Right lobe of liver (tissue), 6 donors: ENCODE measurements around the gene CARNS1. TPM values are rescaled to one million over a fixed set of nuclear protein-coding genes. Genes with fewer than 3 reads are reported as not detected.

ENCODE experiments used
- ATAC-seq, 4 donors: fragments of 200-7000 bp; cut with Tn5 transposase; one replicate each; pipeline ENCODE4 v1.9.1; 2020; ENCODE audit warnings: mild to moderate bottlenecking in 4 of 4, moderate library complexity in 4 of 4
- DNase-seq, 3 donors: peaks; one replicate each; pipeline ENCODE4 v3.0.0-alpha.2; 2020
- H3K27ac ChIP-seq, 3 donors: fragments of 200-600 bp; one replicate each; pipeline ENCODE4 v1.8.0; 2022
- H3K27me3 ChIP-seq, 2 donors: fragments of 200-600 bp; one replicate each; pipeline ENCODE4 v1.8.0; 2022
- H3K36me3 ChIP-seq, 4 donors: fragments of 200-600 bp; sonication (generic) in 1 of 4; one replicate each; pipeline versions ENCODE4 v1.5.1 to v1.8.0; 2017 to 2022; ENCODE audit warnings: control low read depth in 1 of 4
- H3K4me1 ChIP-seq, 4 donors: fragments of 200-600 bp; sonication (generic) in 1 of 4; one replicate each; pipeline versions ENCODE4 v1.5.1 to v1.8.0; 2017 to 2022; ENCODE audit warnings: control low read depth in 1 of 4
- H3K4me3 ChIP-seq, 3 donors: fragments of 200-600 bp; one replicate each; pipeline ENCODE4 v1.8.0; 2022
- H3K9me3 ChIP-seq, 4 donors: fragments of 200-600 bp; sonication (generic) in 1 of 4; one replicate each; pipeline versions ENCODE4 v1.5.1 to v1.8.0; 2017 to 2022; ENCODE audit warnings: control low read depth in 1 of 4
- POLR2A ChIP-seq: fragments of 450-650 bp; IDR thresholded peaks from one replicate; pipeline ENCODE4 v1.6.1; 2017; ENCODE audit warnings: antibody characterized with exemption, mild to moderate bottlenecking
- WGBS: methylation state at CpG from one replicate; pipeline ENCODE4 v1.1.6; 2018; ENCODE audit warnings: low coverage, low lambda C conversion rate; ENCODE audit not compliant: insufficient coverage; ENCODE audit errors: missing lambda C conversion rate; 5-methylcytosine and 5-hydroxymethylcytosine counted together
- intact Hi-C, 2 donors: fragments of 100-400 bp; cut with DNase I; formaldehyde crosslinking; loops; one replicate each; pipeline versions ENCODE4 v1.11.2 to v1.14.1; 2022
- total RNA-seq, 6 experiments: library from RNA; depleted of rRNA in 2 of 6; stranded (reverse); fragments of >200 nt in 2 of 6; fragmentation: NEBNext Ultra II Directional in 3 of 6; extraction: Animal tissue kit (Norgen Biotek cat#: 25700) in 3 of 6; gene quantifications; one replicate each; pipeline versions ENCODE4 v1.1.0 to v1.2.4, GENCODE V29; 2016 to 2023
- TF ChIP-seq, protein P1 (sequence below), 4 donors: fragments of 200-600 bp in 3 of 4; fragments of 450-650 bp in 1 of 4; IDR thresholded peaks; one replicate each; pipeline versions ENCODE4 v1.5.1 to v1.8.0; 2016 to 2022; ENCODE audit warnings: antibody characterized with exemption in 4 of 4, mild to moderate bottlenecking in 2 of 4
- donor health status: DM: no; HTN: yes; CAD: no.
- donor health status: DM: no; HTN: no; CAD: no.
- donor health status: DM: no; HTN: no; CAD: no.
- donor health status: DM: no; HTN: yes; CAD: no.
- donor health status: DM: no; HTN: yes; CAD: no.

Gene CARNS1
- total RNA-seq, 6 experiments from 2014 or later: 0.12 to 0.31 (median 0.22) TPM; not detected in 1

DNA sequence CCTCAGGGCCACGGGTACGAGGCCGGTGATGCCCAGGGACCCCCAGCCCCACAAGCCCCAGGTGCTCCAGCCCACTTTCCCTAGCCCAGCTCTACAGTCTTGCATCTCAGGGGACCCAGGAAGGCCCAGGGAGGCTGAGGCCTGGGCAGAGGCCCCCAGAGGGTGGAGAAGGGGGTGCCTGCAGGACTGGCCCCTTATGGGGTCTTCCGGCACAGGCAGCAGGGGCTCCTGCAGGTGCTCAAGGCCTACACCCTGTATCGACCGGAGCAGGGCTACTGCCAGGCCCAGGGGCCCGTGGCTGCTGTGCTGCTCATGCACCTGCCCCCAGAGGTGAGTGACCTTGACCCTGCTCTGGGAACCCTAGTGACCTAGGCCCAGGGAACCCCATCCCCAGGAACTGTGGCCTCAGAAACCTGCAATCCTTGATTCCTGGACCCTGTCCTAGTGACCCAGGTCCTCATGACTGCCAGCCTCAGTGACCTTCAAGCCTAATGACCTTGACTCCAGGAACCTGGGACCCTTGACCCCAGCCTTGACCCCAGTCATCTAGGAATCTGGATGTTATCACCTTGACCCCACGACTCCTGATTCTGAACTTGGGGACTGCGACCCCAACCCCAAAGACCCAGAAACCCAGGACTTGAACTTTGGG lies 9.7 kb upstream of the CARNS1 start:
- ATAC-seq (no peak), DNase-seq (peak in 1 of 3 donors; percentile 44)
- no CpG with 5 or more reads among the region's 9 CpGs for WGBS
- intact Hi-C loops: no loop called here
- Histone ChIP-seq H3K4me3 (no peak overlapping the region), H3K36me3 (no peaks in the 10 kb centered on the region), H3K27ac (no peak overlapping the region), H3K9me3 (no peaks in the 10 kb centered on the region), H3K27me3 (no peaks in the 10 kb centered on the region), H3K4me1 (peaks cover 0 to 13% (median under 1%) of the 10 kb centered on the region in 4 donors)
- no peak for TF ChIP-seq POLR2A

DNA sequence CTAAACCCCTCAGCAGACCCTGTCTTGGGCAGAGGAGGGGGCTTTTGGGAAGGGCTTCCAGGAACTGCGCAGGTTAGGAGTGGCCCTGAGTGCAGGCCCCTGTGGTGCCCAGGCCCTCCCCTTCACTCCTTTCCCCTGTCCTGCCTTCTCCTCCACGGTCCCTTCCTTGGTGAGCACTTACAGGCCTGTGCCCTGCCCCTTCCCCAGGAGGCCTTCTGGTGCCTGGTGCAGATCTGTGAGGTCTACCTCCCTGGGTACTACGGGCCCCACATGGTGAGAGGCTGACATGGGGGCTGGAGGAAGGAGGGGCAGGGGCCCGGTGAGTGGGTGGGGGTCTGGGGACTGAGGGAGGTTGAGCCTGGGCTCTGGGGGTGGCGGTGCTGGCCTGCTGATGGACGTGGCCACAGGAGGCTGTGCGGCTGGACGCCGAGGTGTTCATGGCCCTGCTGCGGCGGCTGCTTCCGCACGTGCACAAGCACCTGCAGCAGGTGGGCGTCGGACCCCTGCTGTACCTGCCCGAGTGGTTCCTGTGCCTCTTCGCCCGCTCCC lies 9.0 kb upstream of the CARNS1 start:
- Histone ChIP-seq H3K4me1 (peaks cover 0 to 10% (median 0%) of the 10 kb centered on the region in 4 donors), H3K36me3 (no peaks in the 10 kb centered on the region), H3K27ac (no peak overlapping the region), H3K9me3 (no peaks in the 10 kb centered on the region), H3K27me3 (no peaks in the 10 kb centered on the region), H3K4me3 (no peak overlapping the region)
- intact Hi-C loops: no loop called here
- ATAC-seq (no peak), DNase-seq (no peak)
- WGBS: 80% methylated on average over 1 of the region's 18 CpGs
- TF ChIP-seq POLR2A: no peak
- TF ChIP-seq, protein P1, sequence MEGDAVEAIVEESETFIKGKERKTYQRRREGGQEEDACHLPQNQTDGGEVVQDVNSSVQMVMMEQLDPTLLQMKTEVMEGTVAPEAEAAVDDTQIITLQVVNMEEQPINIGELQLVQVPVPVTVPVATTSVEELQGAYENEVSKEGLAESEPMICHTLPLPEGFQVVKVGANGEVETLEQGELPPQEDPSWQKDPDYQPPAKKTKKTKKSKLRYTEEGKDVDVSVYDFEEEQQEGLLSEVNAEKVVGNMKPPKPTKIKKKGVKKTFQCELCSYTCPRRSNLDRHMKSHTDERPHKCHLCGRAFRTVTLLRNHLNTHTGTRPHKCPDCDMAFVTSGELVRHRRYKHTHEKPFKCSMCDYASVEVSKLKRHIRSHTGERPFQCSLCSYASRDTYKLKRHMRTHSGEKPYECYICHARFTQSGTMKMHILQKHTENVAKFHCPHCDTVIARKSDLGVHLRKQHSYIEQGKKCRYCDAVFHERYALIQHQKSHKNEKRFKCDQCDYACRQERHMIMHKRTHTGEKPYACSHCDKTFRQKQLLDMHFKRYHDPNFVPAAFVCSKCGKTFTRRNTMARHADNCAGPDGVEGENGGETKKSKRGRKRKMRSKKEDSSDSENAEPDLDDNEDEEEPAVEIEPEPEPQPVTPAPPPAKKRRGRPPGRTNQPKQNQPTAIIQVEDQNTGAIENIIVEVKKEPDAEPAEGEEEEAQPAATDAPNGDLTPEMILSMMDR (IDR thresholded peaks at IDR 0.05): no peak

DNA sequence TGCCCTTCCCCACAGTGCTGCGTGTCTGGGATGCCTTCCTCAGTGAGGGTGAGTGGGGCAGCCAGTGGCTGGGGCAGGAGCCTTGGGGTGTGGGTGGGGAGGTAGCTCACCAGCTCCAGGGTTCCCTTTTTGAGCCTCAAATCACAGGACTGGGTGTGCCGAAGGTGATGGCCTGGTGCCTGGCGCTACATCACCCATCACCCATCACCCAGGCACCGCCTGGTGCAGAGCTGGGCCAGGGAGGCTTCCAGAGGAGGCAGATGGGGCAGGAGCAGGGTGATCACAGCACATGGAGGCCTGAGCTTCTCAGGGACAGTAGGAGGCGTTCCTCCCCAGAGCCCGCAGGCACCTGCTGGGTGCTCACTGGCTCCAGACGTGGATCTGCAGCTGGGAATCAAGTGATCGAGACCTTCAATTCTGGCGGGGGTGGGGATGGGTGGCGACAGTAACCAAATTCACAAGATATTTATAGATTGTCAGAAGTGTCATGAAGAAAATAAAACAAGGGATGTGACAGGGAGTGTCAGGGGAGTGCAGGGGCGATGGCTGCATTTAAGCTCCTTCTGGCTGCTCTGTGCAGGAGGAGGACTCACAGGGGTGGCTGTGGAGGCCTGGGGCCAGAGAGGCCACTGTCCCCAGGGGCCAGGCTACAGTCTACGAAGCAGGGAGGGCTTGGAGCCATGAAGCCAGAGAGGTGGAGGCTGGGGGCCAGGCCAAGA lies 8.3 kb upstream of the CARNS1 start:
- 30% methylated on average over 8 of the region's 12 CpGs for WGBS
- no peaks in the 10 kb centered on the region for H3K36me3 ChIP-seq
- H3K9me3 ChIP-seq: no peaks in the 10 kb centered on the region
- TF ChIP-seq, protein P1 (IDR thresholded peaks at IDR 0.05): no peak
- no peak for TF ChIP-seq POLR2A
- peaks cover 0 to 9% (median 0%) of the 10 kb centered on the region in 4 donors for H3K4me1 ChIP-seq
- ATAC-seq (peak; percentile 6 to 16 (median 10)), DNase-seq (no peak)
- no peaks in the 10 kb centered on the region for H3K27me3 ChIP-seq
- intact Hi-C loops: no loop called here
- no peak overlapping the region for H3K4me3 ChIP-seq
- H3K27ac ChIP-seq: no peak overlapping the region

DNA sequence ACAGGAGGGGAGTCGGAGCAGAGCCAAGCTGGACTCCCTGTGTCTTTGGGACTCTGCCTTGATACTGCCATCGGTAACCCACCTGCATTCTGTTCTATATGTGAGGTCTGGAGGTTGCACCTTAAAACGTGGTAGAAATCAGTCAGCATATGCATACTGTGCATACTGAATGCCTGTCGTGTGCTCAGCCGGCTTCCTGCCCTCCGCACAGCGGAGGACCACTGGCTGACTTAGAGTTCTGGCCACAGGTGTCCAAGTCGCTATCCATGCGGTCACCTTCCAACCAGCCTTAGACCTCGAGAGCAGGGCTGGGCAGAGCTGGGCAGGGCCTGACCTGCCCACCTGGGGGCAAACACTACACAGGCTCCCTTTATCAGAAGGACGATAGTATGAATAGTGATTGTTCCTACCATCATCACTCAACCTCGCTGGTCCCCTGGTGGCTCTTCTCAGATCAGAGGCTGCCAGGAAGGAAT lies 7.8 kb upstream of the CARNS1 start:
- peaks cover 0 to 3% (median 0%) of the 10 kb centered on the region in 4 donors for H3K4me1 ChIP-seq
- WGBS: 50% methylated on average over 1 of the region's 12 CpGs
- H3K27ac ChIP-seq: no peak overlapping the region
- no peaks in the 10 kb centered on the region for H3K9me3 ChIP-seq
- no peak for TF ChIP-seq POLR2A
- TF ChIP-seq, protein P1 (IDR thresholded peaks at IDR 0.05): no peak
- ATAC-seq (no peak), DNase-seq (no peak)
- H3K27me3 ChIP-seq: no peaks in the 10 kb centered on the region
- H3K4me3 ChIP-seq: no peak overlapping the region
- intact Hi-C loops: no loop called here
- no peaks in the 10 kb centered on the region for H3K36me3 ChIP-seq
